Stimulated activated CD4-positive, alpha-beta T cell treated with anti-CD3 and anti-CD28 coated beads, Interleukin-1b, Interleukin-23, amount 100 ng/mL, for 48 hours (primary cell): ENCODE measurements around the gene SPATA18.
"Not testable (repeated sequence)": the region's sequence is repeated elsewhere in the genome, so short reads cannot be mapped to it uniquely, and the experiment has no call there.

Source experiments
- DNase-seq: peaks from one replicate; pipeline ENCODE4 v3.0.0-alpha.2; 2020

SPATA18 gene

GRCh38 chr4:52052475-52052780 lies 1.3 kb downstream of the SPATA18 start:
- DNase-seq, result no peak

- DNase-seq, result no peak
Observed at GRCh38 chr4:52054254-52054653, 3.1 kb downstream of the SPATA18 start.

GRCh38 chr4:52057196-52057595 lies 6.1 kb downstream of the SPATA18 start:
- no peak for DNase-seq

GRCh38 chr4:52058275-52058674 lies 7.2 kb downstream of the SPATA18 start:
- DNase-seq, result no peak

GRCh38 chr4:52059372-52059771 lies 8.3 kb downstream of the SPATA18 start:
- DNase-seq, result no peak

- DNase-seq, result no peak
Observed at GRCh38 chr4:52069571-52069970, 18.5 kb downstream of the SPATA18 start.

GRCh38 chr4:52071791-52072546 lies 20.9 kb downstream of the SPATA18 start:
- DNase-seq, result no peak

GRCh38 chr4:52076731-52077130 lies 25.6 kb downstream of the SPATA18 start:
- DNase-seq, result no peak

- no peak for DNase-seq
Observed at GRCh38 chr4:52079659-52080058, 28.6 kb downstream of the SPATA18 start.

- no peak for DNase-seq
Observed at GRCh38 chr4:52081216-52081615, 30.1 kb downstream of the SPATA18 start.

GRCh38 chr4:52086425-52086824 lies 35.3 kb downstream of the SPATA18 start:
- DNase-seq, result not testable (repeated sequence)

- no peak for DNase-seq
Observed at GRCh38 chr4:52091801-52092200, 40.7 kb downstream of the SPATA18 start.

- DNase-seq, result no peak
Observed at GRCh38 chr4:52093466-52093865, 42.4 kb downstream of the SPATA18 start.

GRCh38 chr4:52094376-52095145 lies 43.5 kb downstream of the SPATA18 start:
- DNase-seq, result no peak

- DNase-seq, result no peak
Observed at GRCh38 chr4:52095374-52095773, 44.3 kb downstream of the SPATA18 start.

- no peak for DNase-seq
Observed at GRCh38 chr4:52096048-52096447, 44.9 kb downstream of the SPATA18 start.

- no peak for DNase-seq
Observed at GRCh38 chr4:52098618-52099017, 47.5 kb downstream of the SPATA18 start.

- DNase-seq, result no peak
Observed at GRCh38 chr4:52099860-52100461, 48.9 kb downstream of the SPATA18 start.

- DNase-seq, result no peak
Observed at GRCh38 chr4:52102587-52102986, 51.5 kb downstream of the SPATA18 start.

GRCh38 chr4:52103319-52103718 lies 52.2 kb downstream of the SPATA18 start:
- DNase-seq, result no peak

- no peak for DNase-seq
Observed at GRCh38 chr4:52105276-52105675, 54.2 kb downstream of the SPATA18 start.

GRCh38 chr4:52106191-52106590 lies 55.1 kb downstream of the SPATA18 start:
- no peak for DNase-seq

GRCh38 chr4:52106660-52107059 lies 55.6 kb downstream of the SPATA18 start:
- no peak for DNase-seq

GRCh38 chr4:52107336-52107735 lies 56.2 kb downstream of the SPATA18 start:
- no peak for DNase-seq
